NK-92 treated with Interleukin-12 subunit alpha and Interleukin-12 subunit beta, amount 100 ng/mL, for 24 hours (cell line): Measurements from ENCODE around the gene CD248.
"Not testable (repeated sequence)": the region's sequence is repeated elsewhere in the genome, so short reads cannot be mapped to it uniquely, and the experiment has no call there.

Experiments
- DNase-seq: peaks from one replicate; lab custom pipeline; 2025; lab: John Stamatoyannopoulos, UW

Gene CD248

DNA sequence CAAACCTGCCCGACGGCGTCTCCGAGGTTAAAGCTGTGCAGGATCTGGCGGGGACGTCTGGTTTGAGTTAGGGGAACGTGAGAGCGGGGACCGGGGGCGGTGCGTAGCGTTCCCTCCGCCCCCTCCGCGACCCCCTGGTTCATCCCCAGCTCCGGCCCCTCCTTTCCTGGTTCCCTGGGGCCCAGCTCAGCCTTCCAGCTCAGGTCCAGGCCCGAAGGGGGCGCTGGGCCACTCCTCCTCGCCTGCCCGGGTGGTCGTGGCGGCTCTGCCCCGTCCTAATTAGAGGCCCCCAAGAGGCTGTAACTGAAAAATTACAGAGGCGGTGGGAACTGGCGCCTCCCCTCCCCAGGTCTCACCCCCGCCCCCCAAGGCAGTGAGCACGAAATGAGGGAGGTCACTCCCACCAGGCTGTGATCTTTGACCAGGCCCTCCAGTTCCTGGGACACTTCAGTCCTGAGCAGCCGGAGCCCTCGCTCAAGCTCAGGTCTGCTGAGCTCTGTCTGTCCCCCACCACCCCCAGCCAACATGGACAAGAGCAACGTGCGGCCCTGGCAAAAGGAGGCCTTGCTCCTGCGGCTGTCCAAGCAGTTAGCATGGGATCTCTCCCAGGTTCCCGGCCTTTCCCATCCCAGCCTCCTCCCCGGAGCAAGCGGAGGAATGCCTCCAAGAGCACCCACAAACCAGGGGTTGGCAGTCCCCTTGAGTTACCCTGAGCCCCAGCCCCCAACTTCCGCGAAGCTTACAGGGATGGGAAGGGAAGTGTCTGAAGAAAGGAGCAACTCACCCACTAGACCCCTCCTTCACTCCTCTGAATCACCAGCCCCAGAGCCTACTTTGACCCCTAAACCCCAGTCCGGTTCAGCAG, 3.3 kb downstream of the CD248 start:
- no peak for DNase-seq

DNA sequence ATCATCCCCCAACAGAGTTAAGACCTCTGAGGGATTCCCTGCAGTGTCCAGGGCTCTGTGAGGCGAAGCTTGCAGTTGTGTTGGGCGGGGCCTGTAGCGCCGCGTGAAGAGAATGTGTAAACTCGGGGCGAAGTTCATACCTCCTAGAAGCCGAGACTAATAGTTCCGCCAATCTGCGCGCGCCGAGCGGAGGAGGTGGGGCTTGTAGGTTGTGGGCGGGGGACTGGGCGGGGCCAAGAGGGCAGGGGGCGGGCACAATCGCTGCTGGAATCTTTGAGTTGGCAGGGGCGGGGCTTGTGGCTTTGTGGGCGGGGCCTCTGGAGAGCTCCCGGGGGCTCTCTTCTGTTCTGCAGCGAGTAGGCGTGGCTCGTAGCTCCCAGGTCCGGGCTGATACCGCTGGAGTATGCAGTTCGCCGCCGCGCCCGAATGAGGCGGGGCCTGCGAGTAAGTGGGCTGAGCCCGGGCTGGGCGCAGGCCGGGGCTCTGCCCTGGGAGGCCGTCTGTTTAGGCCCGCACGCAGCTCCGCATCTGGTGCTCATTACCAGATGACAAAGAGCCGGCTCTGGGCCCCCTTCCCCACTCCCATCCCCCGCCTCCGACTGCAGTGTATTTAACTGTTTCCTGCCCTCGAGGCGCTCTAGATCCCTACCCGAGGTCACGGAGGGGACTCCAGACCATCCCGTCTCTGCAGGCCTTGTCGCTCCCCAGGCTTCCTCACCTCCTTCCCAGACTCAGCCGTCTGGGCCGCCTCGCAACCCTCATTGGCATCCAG, 4.1 kb downstream of the CD248 start:
- DNase-seq: no peak

- DNase-seq: no peak
Measured at GRCh38 chr11:66311965-66312548, 4.8 kb downstream of the CD248 start.

DNA sequence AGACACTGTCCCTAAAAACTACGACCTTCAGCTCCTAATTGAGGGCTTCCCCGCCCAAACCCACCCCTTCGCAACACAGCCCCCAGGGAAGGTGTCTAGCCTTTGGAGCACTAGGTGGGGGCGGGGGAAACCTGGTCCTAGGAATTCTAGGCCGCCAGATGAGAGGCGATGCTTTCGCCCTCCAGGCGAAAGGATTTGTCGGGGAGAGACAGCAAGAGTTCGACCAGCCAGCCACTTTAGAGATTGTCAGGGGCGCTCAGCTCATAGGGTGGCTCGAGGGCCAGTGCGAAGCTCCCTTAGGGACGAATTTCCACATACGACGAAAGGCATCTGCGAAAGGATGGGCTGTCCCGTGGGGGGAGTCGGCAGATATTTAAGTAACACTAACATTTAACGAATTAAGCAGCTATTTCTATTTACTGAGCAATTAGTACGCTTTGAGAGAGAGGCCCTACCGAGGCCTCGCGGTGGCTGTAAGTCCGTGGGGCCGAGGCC, 5.3 kb downstream of the CD248 start:
- no peak for DNase-seq

- DNase-seq: not testable (repeated sequence)
Measured at GRCh38 chr11:66310803-66311440, 5.9 kb downstream of the CD248 start.

DNA sequence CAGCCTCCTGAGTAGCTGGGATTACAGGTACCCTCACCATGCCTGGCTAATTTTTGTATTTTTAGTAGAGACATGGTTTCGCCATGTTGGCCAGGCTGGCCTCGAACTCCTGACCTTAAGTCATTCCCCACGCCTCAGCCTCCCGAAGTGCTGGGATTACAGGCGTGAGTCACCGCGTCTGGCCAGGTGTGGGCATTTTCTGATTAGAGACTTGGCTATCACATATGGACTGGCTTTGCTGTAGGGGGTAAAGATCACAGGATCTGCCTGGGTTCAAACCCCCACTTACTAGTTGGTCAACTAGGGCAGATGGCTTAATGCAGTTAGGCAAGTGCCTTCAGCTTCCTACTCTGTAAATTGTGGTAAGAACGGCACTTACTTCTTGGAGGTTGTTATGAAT, 6.5 kb downstream of the CD248 start:
- no peak for DNase-seq

DNA sequence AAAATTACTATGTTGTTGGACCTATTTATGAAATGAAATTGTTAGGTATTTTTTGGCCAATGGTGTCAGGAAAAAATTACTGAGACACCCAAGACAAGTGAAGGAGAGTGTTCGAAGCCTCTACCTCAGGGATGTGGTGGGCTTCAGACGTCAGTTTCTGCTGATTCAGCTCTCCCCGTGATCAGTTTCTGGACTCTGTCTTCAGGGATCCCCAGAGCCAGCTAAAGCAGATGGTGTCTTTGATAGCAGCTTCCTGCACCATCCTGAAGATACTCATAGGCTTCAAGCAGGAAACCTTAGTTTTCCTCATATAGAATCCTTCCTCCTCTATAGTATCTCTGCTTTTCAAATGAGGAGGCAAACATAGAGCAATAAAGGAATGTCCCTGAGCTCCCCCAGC, 7.4 kb downstream of the CD248 start:
- DNase-seq: no peak

GRCh38 chr11:66302656-66303055, 14.2 kb downstream of the CD248 start:
- DNase-seq: no peak

DNA sequence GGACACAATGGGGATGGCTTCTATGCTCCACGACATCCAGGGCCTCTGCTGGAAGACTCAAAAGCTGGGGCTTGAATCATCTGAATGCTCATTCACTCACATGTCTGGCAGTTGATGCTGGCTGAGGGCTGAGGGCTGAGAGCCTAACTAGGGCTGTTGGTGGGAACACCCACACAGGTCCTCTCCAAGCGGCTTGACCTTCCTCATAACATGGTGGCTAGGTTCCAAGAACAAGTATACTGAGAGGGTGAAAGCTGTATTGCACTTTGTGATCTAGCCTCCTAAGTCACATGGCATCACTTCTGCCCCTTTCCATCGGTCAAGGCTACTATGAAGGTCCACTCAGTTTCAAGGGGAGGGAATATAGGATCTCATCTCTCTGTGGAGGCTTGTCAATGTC, 17.7 kb downstream of the CD248 start:
- DNase-seq: no peak

DNA sequence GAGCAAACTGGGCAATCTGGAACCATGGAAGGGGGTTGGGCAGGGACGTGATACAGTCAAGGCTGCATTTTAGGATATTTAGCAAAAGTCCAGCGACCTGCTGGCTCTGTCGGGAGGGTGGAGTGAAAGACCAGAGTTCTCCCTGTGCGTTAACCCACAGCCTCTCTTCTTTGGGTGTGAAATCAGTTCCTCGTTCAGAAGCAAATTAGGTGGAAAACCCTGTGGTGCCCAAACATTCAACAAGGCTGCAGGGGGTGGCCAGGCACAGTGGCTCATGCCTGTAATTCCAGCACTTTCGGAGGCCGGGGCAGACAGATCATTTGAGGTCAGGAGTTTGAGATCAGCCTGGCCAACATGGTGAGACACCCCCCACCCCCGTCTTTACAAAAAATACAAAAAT, 19.2 kb downstream of the CD248 start:
- DNase-seq: no peak

- DNase-seq: no peak
Measured at GRCh38 chr11:66294626-66295620, 21.9 kb downstream of the CD248 start.

- DNase-seq: no peak
Measured at GRCh38 chr11:66293777-66294625, 22.8 kb downstream of the CD248 start.

DNA sequence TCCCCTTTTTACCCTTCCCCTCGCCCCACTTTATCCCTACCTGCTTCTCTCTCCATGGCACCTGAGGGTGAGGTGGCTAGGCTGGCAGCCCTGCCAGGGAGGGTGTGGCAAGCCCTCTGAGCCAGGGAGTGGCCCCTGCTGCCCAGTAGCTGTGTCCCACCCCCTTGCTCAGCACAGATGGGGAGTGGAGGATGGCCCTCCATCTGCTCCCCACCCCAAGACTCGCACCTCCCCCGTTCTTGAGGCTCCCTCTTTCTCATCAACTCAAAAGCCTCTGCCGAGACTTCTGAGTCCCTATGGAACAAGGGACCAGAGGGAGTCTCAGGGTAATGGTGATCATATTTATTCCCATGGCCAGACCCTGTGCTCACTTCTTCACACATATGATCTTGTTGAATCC, 23.5 kb downstream of the CD248 start:
- no peak for DNase-seq

- no peak for DNase-seq
Measured at GRCh38 chr11:66292543-66293332, 24.1 kb downstream of the CD248 start.

DNA sequence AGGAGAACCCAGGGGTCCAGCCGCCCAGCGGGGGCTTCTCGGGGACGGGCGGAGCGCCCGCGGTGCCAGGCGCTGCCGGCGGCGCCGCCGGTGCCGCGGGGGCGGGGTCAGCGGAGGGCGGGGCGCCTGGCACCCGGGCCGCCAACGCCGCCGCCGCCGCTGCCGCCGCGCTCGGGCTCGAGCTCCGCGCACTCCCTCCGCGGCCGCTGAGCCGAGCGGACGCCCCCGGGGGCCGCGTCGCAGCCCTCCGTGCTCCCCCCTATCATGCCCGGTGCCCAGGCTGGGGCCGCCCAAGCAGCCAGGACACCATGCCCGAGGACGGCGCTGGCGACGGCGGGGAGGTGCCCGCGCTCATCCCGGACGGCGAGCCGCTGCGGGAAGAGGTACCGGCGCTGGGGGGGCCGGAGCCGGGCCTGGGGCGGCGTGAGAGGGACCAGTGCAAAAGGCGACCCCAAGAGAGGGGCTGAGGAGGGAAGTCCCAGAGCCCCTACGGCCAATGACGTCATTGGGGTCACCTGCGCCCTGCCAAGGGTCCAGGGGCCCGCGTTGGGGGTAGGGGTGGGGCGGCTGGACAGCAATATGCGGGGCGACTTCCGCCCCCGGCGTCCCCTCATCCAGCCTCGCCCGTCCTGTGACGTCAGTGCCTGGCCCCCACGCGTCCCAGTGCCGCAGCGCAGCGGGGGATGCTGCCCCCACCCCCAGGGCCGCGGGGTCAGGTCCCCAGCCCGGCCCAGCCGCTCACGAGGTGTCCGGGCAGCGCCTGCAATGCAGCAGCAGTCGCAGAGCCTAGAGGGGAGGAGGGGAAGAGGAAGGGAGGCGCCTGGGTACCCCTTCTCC, 24.9 kb downstream of the CD248 start, which contains the start of gene TMEM151A:
TMEM151A (plus strand) TSS at position 189 of the 837 bp plus-strand sequence; CDS start at position 309, 120 bp downstream.
- DNase-seq: no peak

DNA sequence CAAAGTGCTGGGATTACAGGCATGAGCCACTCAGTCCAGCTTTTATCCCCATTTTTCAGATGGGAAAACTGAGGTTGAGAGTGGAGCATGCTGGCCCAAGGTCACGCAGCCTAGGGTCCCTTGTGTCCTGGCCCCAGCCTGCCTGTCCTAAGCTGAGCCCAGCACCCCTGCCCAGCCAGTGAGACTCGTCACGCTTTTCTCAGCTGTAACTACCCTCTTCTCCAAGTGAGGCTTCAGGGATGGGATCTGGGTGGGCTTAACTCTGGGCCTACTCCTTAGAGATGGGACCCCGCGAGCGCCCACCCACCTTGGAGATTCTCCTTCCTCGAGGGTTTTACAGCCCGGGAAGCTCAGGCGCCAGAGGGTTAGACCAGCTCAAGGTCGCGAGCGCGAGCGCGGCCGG, 25.5 kb downstream of the CD248 start:
- no peak for DNase-seq

DNA sequence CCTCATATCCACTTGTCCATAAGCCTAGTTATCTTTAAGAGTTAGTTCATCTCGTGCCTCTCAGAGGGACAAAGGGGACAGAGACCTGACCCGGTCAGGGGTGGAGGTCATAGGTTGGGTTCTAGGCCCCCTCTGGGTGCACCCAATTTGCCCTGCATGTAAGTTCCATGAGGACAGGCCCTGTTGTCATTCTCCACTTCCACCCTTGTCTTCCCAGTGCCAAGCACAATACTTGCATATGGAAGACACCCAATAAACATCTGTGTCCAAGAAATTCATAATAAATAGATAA, 26.6 kb downstream of the CD248 start:
- DNase-seq: no peak

- no peak for DNase-seq
Measured at GRCh38 chr11:66289548-66290329, 27.1 kb downstream of the CD248 start.
